Activated naive CD8-positive, alpha-beta T cell treated with anti-CD3 and anti-CD28 coated beads, Interleukin-2, amount 10 ng/mL, durations not matched to agents 7 days and 5 days (primary cell): Measurements from ENCODE around the gene LMCD1. TPM values are rescaled to one million over a fixed set of nuclear protein-coding genes. Genes with fewer than 3 reads are reported as not detected.

Experiments
- ATAC-seq: fragments of 150-1000 bp; cut with Tn5 transposase; one replicate; pipeline ENCODE4 v1.10.0; 2021; ENCODE audit warnings: low read depth, moderate library complexity
- POLR2A ChIA-PET: fragments of 350-600 bp; sonication (Branson Sonifier 250); formaldehyde crosslinking; loops from one replicate; lab custom pipeline; 2021; ENCODE audit warnings: antibody characterized with exemption; lab: Charles Lee
- DNase-seq: peaks from one replicate; pipeline ENCODE4 v3.0.0; 2021
- H3K27ac Mint-ChIP-seq: one replicate; pipeline ENCODE4 v1.8.0; 2022; ENCODE audit warnings: mild to moderate bottlenecking, mixed read lengths
- H3K27me3 Mint-ChIP-seq: one replicate; pipeline ENCODE4 v1.8.0; 2022; ENCODE audit warnings: mild to moderate bottlenecking, moderate library complexity, mixed read lengths
- H3K36me3 Mint-ChIP-seq: one replicate; pipeline ENCODE4 v1.8.0; 2021; ENCODE audit warnings: mild to moderate bottlenecking, mixed read lengths
- H3K4me1 Mint-ChIP-seq: one replicate; pipeline ENCODE4 v1.8.0; 2021; ENCODE audit warnings: mixed read lengths
- H3K4me3 Mint-ChIP-seq: one replicate; pipeline ENCODE4 v1.8.0; 2022; ENCODE audit warnings: mild to moderate bottlenecking, moderate library complexity, mixed read lengths
- H3K9me3 Mint-ChIP-seq: one replicate; pipeline ENCODE4 v1.8.0; 2021; ENCODE audit warnings: mixed read lengths
- total RNA-seq, 2 experiments: library from RNA; stranded (reverse); gene quantifications; one replicate each; pipeline ENCODE4 v1.2.3, GENCODE V29; 2021

The LMCD1 gene
- total RNA-seq, 2 experiments from 2014 or later, result 0.31 to 0.69 TPM

DNA sequence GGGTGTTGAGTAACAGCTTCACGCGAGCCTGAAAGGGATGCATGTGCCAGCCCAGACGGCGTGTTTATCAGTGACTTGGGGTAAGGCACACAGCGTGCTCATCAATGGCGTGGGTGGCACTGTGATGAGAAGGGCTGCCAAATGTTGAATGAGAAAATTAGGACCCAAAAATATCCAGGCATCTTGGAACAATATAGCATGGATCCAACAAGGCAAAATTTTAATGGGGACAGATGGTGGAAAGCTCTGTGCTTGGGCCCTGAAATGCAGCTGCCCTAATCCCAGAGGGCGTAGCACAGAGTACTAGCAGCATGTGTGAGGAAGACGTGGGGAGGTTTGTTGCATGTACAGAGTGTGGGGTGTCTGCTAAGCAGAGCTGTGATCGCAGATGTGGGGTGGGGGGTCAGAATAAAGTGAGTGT is 94.1 kb downstream of the LMCD1 start:
- Mint-ChIP-seq H3K27me3 (no peaks in the 10 kb centered on the region), H3K27ac (no peak overlapping the region), H3K4me1 (no peaks in the 10 kb centered on the region), H3K9me3 (no peaks in the 10 kb centered on the region), H3K36me3 (no peaks in the 10 kb centered on the region), H3K4me3 (no peak overlapping the region)
- ATAC-seq (no peak), DNase-seq (no peak)
- POLR2A ChIA-PET, result no interaction called here

- DNase-seq (no peak), ATAC-seq (no peak)
- Mint-ChIP-seq H3K4me1 (no peaks in the 10 kb centered on the region), H3K27me3 (no peaks in the 10 kb centered on the region), H3K27ac (no peak overlapping the region), H3K9me3 (no peaks in the 10 kb centered on the region), H3K36me3 (no peaks in the 10 kb centered on the region), H3K4me3 (no peak overlapping the region)
- POLR2A ChIA-PET, result no interaction called here
Measured at GRCh38 chr3:8596321-8597218, 94.9 kb downstream of the LMCD1 start.

GRCh38 chr3:8597219-8597853 is 95.7 kb downstream of the LMCD1 start:
- no peaks in the 10 kb centered on the region for H3K36me3 Mint-ChIP-seq
- ATAC-seq (no peak), DNase-seq (no peak)
- no peaks in the 10 kb centered on the region for H3K4me1 Mint-ChIP-seq
- no peaks in the 10 kb centered on the region for H3K27me3 Mint-ChIP-seq
- H3K9me3 Mint-ChIP-seq, result no peaks in the 10 kb centered on the region
- no peak overlapping the region for H3K27ac Mint-ChIP-seq
- no peak overlapping the region for H3K4me3 Mint-ChIP-seq
- POLR2A ChIA-PET, result no interaction called here

DNA sequence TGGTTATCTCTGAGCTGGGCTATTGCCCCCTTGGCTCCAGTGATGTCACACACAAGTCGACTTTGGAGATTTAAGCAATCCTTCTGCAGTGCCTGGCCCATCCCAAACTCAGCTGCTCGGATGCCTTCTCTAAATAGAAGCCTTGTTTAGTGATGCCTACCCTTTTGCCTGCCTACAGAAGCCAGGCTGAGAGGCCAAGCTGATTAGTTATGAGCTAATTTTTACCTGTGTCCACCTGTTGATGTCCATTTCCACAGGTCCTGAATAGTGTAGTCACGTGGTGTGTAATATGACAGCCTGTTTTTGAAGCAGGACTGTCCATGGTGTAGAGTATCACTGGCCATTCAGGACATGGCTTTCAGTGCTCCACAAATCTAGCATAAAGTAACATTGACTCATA is 97.5 kb downstream of the LMCD1 start:
- no peak for DNase-seq
- Mint-ChIP-seq H3K9me3 (no peaks in the 10 kb centered on the region), H3K27me3 (no peaks in the 10 kb centered on the region), H3K4me1 (no peaks in the 10 kb centered on the region), H3K4me3 (no peak overlapping the region), H3K36me3 (no peaks in the 10 kb centered on the region), H3K27ac (no peak overlapping the region)
- ATAC-seq, result no peak
- POLR2A ChIA-PET, result no interaction called here

DNA sequence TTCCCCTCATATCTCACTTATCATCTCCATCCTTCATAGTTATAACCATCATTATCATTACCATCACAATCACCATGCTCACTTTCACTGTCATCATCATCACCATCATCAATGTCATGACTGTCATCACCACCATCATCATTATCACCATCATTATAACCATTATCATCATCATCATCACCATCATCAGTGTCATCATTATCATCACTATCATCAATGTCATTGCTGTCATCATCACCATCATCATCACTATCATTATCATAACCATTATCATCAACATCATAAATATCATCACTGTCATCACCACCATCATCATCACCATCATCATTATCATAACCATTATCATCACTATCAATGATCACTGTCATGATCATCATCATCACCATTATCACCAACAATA is 98.8 kb downstream of the LMCD1 start:
- no peaks in the 10 kb centered on the region for H3K27me3 Mint-ChIP-seq
- no peak for DNase-seq
- H3K4me1 Mint-ChIP-seq, result no peaks in the 10 kb centered on the region
- ATAC-seq, result no peak
- H3K9me3 Mint-ChIP-seq, result no peaks in the 10 kb centered on the region
- H3K36me3 Mint-ChIP-seq, result no peaks in the 10 kb centered on the region
- H3K4me3 Mint-ChIP-seq, result no peak overlapping the region
- no peak overlapping the region for H3K27ac Mint-ChIP-seq
- POLR2A ChIA-PET, result no interaction called here

GRCh38 chr3:8603115-8603710 is 101.6 kb downstream of the LMCD1 start:
- ATAC-seq, result no peak
- Mint-ChIP-seq H3K4me3 (no peak overlapping the region), H3K27me3 (peaks cover 2% of the 10 kb centered on the region), H3K27ac (no peak overlapping the region), H3K9me3 (no peaks in the 10 kb centered on the region), H3K4me1 (no peaks in the 10 kb centered on the region), H3K36me3 (no peaks in the 10 kb centered on the region)
- DNase-seq, result no peak
- POLR2A ChIA-PET, result no interaction called here

DNA sequence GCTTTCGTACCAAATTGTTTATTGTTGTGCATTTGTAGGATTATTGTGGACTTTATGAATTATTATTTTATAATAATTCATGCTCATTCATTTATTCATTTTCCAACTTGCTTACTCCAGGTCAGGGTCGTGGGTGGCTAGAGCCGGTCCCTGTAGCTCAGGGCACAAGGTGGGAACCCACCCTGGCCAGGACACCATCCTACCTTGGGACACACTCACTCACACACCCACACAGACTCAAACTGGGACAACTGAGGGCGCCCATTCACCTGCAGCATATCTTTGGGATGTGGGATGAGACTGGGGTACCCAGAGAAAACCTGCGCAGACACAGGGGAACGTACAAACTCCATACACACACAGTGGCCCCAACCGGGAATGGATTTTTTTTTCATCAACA is 102.4 kb downstream of the LMCD1 start:
- POLR2A ChIA-PET, result no interaction called here
- DNase-seq (no peak), ATAC-seq (no peak)
- Mint-ChIP-seq H3K4me1 (no peaks in the 10 kb centered on the region), H3K36me3 (no peaks in the 10 kb centered on the region), H3K4me3 (no peak overlapping the region), H3K27me3 (peaks cover 2% of the 10 kb centered on the region), H3K9me3 (no peaks in the 10 kb centered on the region), H3K27ac (no peak overlapping the region)

- no peak overlapping the region for H3K4me3 Mint-ChIP-seq
Measured at GRCh38 chr3:8604988-8605387, 103.4 kb downstream of the LMCD1 start.

DNA sequence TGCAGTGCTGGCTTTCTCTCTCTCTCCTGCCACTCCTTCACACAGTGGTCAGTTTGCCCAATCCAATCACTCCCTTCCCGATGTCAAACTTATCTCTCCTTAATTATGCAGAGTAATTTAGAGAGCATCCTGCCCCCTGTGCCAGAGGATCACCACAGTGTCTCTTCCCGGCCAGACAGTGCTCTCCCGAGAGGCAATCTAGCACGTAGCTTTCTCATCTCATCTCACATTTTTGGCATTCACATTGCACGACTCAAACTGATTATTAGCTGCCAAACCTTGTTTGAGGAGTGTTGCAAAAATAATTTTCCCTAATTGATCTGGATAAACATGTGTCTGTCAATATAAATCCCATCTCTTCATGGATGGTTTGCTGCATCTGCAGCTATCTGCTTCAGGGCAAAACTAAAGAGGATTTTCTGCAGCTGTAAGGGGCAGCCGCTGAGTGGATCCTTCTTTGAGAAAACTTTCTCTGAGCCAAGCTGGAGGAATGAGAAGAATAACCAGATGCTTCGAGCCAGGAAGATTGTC is 105.1 kb downstream of the LMCD1 start:
- Mint-ChIP-seq H3K36me3 (no peaks in the 10 kb centered on the region), H3K9me3 (no peaks in the 10 kb centered on the region), H3K27ac (no peak overlapping the region), H3K27me3 (peaks cover 2% of the 10 kb centered on the region), H3K4me1 (no peaks in the 10 kb centered on the region), H3K4me3 (no peak overlapping the region)
- POLR2A ChIA-PET, result no interaction called here
- DNase-seq (no peak), ATAC-seq (no peak)

More at GRCh38 chr3:8604988-8605387, 103.4 kb downstream of the LMCD1 start:
- H3K9me3 Mint-ChIP-seq, result no peaks in the 10 kb centered on the region
- H3K27me3 Mint-ChIP-seq, result peaks cover 2% of the 10 kb centered on the region
- H3K4me1 Mint-ChIP-seq, result no peaks in the 10 kb centered on the region
- no peaks in the 10 kb centered on the region for H3K36me3 Mint-ChIP-seq
- DNase-seq (no peak), ATAC-seq (no peak)
- POLR2A ChIA-PET, result no interaction called here
- no peak overlapping the region for H3K27ac Mint-ChIP-seq

DNA sequence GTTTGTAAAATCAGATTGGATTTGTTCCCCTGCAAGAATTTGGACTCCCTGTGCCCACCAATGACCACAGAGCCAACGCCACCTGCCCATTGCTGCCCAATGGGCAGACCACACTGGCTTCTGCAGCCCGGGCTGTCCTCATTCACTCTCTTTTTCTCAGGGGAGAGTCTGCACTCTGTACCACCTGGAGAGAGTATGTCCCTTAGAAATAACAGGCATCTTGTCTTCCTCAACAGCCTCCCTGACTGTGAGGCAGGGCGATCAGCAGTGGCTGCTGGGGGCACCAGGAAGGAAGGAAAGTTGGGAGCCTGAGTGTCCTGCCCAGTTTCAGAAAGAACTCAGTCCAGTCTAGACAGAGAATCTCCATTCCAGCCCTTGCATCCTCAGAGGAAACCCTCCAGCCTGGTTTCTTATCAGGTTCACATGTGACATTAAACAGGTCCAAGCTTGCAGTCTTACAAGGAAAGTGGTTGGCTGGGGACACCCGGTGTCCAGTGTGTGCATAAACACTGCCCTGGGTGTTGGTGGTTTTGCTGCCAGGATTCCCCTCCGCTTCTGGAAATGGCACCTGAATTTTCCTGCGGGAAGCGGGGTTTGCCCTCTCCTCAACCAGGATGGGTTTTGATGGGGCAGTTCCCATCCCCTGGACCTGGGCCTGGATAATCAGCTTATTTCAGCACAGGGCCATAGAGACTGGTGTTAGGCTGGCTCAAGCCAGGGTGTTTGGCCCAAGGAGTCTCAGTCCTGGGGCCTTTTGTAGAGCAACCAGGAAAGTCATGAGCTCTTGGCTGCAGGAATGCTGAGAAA is 105.8 kb downstream of the LMCD1 start:
- DNase-seq (no peak), ATAC-seq (no peak)
- no peak overlapping the region for H3K4me3 Mint-ChIP-seq
- no peaks in the 10 kb centered on the region for H3K36me3 Mint-ChIP-seq
- H3K4me1 Mint-ChIP-seq, result no peaks in the 10 kb centered on the region
- H3K9me3 Mint-ChIP-seq, result no peaks in the 10 kb centered on the region
- peaks cover 2% of the 10 kb centered on the region for H3K27me3 Mint-ChIP-seq
- H3K27ac Mint-ChIP-seq, result no peak overlapping the region
- POLR2A ChIA-PET, result no interaction called here

DNA sequence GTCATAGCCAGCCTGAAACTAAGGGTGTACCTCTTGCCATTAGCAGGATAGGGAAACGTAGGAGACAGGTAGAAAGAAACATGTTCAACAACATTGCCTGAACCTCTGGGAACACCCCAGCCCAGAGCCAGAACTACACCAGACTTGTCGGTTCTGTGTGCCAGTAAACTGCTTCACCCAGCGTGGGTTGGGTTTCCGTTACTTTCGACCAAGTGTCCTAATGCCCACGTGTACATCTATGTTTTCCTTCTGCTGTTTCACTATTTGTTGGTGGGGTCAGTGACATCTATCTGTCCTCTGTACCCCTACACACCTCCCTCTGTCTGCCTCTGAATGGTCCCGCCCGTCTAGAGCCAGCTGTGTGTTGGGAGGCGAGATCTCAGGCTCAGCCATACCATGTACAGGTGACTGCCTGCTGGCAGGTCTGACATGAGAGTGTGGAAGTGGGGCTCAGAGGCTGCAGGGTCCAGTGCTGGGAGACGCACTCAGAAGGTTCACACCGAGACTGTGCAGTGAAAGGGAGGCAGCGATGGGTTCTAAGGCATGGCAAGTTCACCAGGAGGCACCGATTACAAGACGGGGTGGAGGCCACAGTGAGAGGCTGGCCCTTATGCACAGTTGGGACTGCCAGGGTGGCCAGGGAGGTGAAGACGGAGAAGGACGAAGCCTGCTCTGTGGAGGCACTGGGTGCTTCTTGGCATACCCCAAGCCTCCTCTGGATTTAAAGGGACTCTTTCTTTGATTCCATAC is 106.6 kb downstream of the LMCD1 start:
- Mint-ChIP-seq H3K4me1 (no peaks in the 10 kb centered on the region), H3K36me3 (no peaks in the 10 kb centered on the region), H3K4me3 (no peak overlapping the region), H3K27ac (no peak overlapping the region), H3K27me3 (peaks cover 2% of the 10 kb centered on the region), H3K9me3 (no peaks in the 10 kb centered on the region)
- no peak for ATAC-seq
- no peak for DNase-seq
- POLR2A ChIA-PET, result no interaction called here

GRCh38 chr3:8608791-8609467 is 107.3 kb downstream of the LMCD1 start:
- H3K9me3 Mint-ChIP-seq, result no peaks in the 10 kb centered on the region
- ATAC-seq (no peak), DNase-seq (no peak)
- no peak overlapping the region for H3K27ac Mint-ChIP-seq
- POLR2A ChIA-PET, result no interaction called here
- H3K36me3 Mint-ChIP-seq, result no peaks in the 10 kb centered on the region
- H3K4me1 Mint-ChIP-seq, result no peaks in the 10 kb centered on the region
- no peak overlapping the region for H3K4me3 Mint-ChIP-seq
- H3K27me3 Mint-ChIP-seq, result peaks cover 2% of the 10 kb centered on the region
